ENCODE measurements around the gene SNTG2. TPM values are rescaled to one million over a fixed set of nuclear protein-coding genes. Genes with fewer than 3 reads are reported as not detected.
A peak's percentile ranks its signal among the peaks of the same experiment; 100 is the strongest.

SNTG2 gene
- total RNA-seq, 1 experiment from 2014 or later = 20.5 TPM

GRCh38 chr2:1301056-1301455, 350.4 kb downstream of the SNTG2 start:
- CTCF ChIA-PET = interaction anchor here (1.2 to 1.7 kb wide), 3 partner anchors 161 to 250 kb away, joined by 3 to 6 read pairs (median 4); no protein-coding TSS in a partner anchor
- POLR2A ChIA-PET = no interaction called here
- no peak for DNase-seq (ENCODE audit: low spot score)
- Mint-ChIP-seq H3K4me1 (no peaks in the 10 kb centered on the region; the same call in 1 of the 2 replicates), H3K27me3 (ENCODE audit: low read depth) (no peaks in the 10 kb centered on the region), H3K4me3 (no peak overlapping the region), H3K9me3 (no peaks in the 10 kb centered on the region), H3K27ac (no peak overlapping the region), H3K36me3 (no peaks in the 10 kb centered on the region)
- TF ChIP-seq CDX4 (CRISPR knock-in tag; IDR thresholded peaks at IDR 0.05; ENCODE audit: borderline replicate concordance) (no peak), HMGXB4 (CRISPR knock-in tag; IDR thresholded peaks at IDR 0.05) (no peak), SMAD4 (CRISPR knock-in tag; IDR thresholded peaks at IDR 0.05) (no peak), IRF2 (CRISPR knock-in tag; IDR thresholded peaks at IDR 0.05; ENCODE audit: borderline replicate concordance, low read depth) (no peak), NR1H2 (CRISPR knock-in tag; IDR thresholded peaks at IDR 0.05) (no peak), MLX (CRISPR knock-in tag; IDR thresholded peaks at IDR 0.05) (no peak), ZSCAN18 (CRISPR knock-in tag; IDR thresholded peaks at IDR 0.05) (no peak), MXD4 (CRISPR knock-in tag; IDR thresholded peaks at IDR 0.05; ENCODE audit: borderline replicate concordance) (no peak), ATF2 (CRISPR knock-in tag; IDR thresholded peaks at IDR 0.05; ENCODE audit: borderline replicate concordance, low read depth) (no peak), E2F1 (CRISPR knock-in tag; IDR thresholded peaks at IDR 0.05) (no peak), ATF1 (CRISPR knock-in tag; IDR thresholded peaks at IDR 0.05) (no peak), NFYB (CRISPR knock-in tag; conservative IDR thresholded peaks at IDR 0.05; ENCODE audit: low read depth) (no peak), ZNF416 (CRISPR knock-in tag; IDR thresholded peaks at IDR 0.05) (no peak), ZMAT4 (CRISPR knock-in tag; IDR thresholded peaks at IDR 0.05) (no peak), SMAD3 (CRISPR knock-in tag; IDR thresholded peaks at IDR 0.05; ENCODE audit: borderline replicate concordance) (no peak), USF2 (CRISPR knock-in tag; IDR thresholded peaks at IDR 0.05) (no peak), GRHL2 (CRISPR knock-in tag; IDR thresholded peaks at IDR 0.05; ENCODE audit: insufficient replicate concordance, severe bottlenecking) (no peak), PRDM15 (CRISPR knock-in tag; IDR thresholded peaks at IDR 0.05) (no peak), EMX1 (CRISPR knock-in tag; IDR thresholded peaks at IDR 0.05) (no peak)
- peak; percentile 18; the same call in 1 of the 2 replicates for ATAC-seq
